Measurements from ENCODE around the gene CTNNBL1. TPM values are rescaled to one million over a fixed set of nuclear protein-coding genes. Genes with fewer than 3 reads are reported as not detected.

Gene CTNNBL1
- total and polyA plus RNA-seq, 2 of the 4 experiments (the other 2 are of a cell fraction) = 29.9 to 34.1 TPM

- CTCF ChIA-PET = no interaction called here
Observed at GRCh38 chr20:37711994-37712964, 18.4 kb downstream of the CTNNBL1 start.

More at GRCh38 chr20:37711994-37712964, 18.4 kb downstream of the CTNNBL1 start:
- H3K4me2 ChIP-seq (ENCODE audit: low read depth, low read length) = no peak overlapping the region
- no peak overlapping the region for H2BK5ac ChIP-seq (ENCODE audit: low read depth, low read length, poor library complexity, severe bottlenecking)
- H2BK20ac ChIP-seq (ENCODE audit: low read depth, low read length) = no peak overlapping the region
- H3K14ac ChIP-seq (replicated peaks; ENCODE audit: low read depth, low read length) = no peak overlapping the region
- no peaks in the 10 kb centered on the region for H3K9me3 ChIP-seq (ENCODE audit: control insufficient read depth, insufficient read depth, low read length)
- in situ Hi-C loops (cut with MboI; ENCODE audit: low sequenced_read_pairs) = no loop called here
- H3K23ac ChIP-seq (ENCODE audit: low read depth, low read length) = no peak overlapping the region
- dilution Hi-C loops (cut with HindIII; ENCODE audit: low sequenced_read_pairs, unreplicated experiment) = no loop called here
- no peak overlapping the region for H3K4me3 ChIP-seq (ENCODE audit: insufficient read depth, low read depth, low read length)
- ATAC-seq (ENCODE audit: low read depth) (no peak), DNase-seq (no peak)
- H3K9ac ChIP-seq (ENCODE audit: low read depth, low read length) = no peak overlapping the region
- no peak overlapping the region for H2AFZ ChIP-seq (replicated peaks; ENCODE audit: low read length, poor library complexity)
- no TSS peak for BruUV-seq (replicated peaks)
- WGBS, 2 experiments (ENCODE audit: extremely low coverage in 2 of 2, insufficient read length in 1 of 2) = 71% methylated on average over 2 of the region's 9 CpGs; no CpG with 5 or more reads in 1 of the 2 experiments
- peaks cover 6% of the 10 kb centered on the region; the same call in 1 of the 2 replicates for H3K9me1 ChIP-seq (ENCODE audit: insufficient read depth, low read length)
- no peak for TF ChIP-seq RAD21 (IDR thresholded peaks at IDR 0.05; ENCODE audit: low read length)
- no peak for TF ChIP-seq CHD1 (IDR thresholded peaks at IDR 0.05; ENCODE audit: low read depth, low read length)
- TF ChIP-seq SMC3 (IDR thresholded peaks at IDR 0.05; ENCODE audit: low read depth, low read length) = no peak
- TF ChIP-seq RFX5 (IDR thresholded peaks at IDR 0.05; ENCODE audit: low read depth, low read length) = no peak
- TF ChIP-seq MAZ (IDR thresholded peaks at IDR 0.05; ENCODE audit: borderline replicate concordance, low read depth, low read length) = no peak
- no peak for TF ChIP-seq ELK1 (IDR thresholded peaks at IDR 0.05; ENCODE audit: borderline replicate concordance, low read depth, low read length)
- TF ChIP-seq MAFK (IDR thresholded peaks at IDR 0.05; ENCODE audit: low read depth, low read length) = no peak
- no peak for TF ChIP-seq FOS (IDR thresholded peaks at IDR 0.05; ENCODE audit: low read depth, low read length)
- no peak for TF ChIP-seq MXI1 (IDR thresholded peaks at IDR 0.05; ENCODE audit: borderline replicate concordance, low read depth, low read length)
- no peak for TF ChIP-seq USF2 (IDR thresholded peaks at IDR 0.05; ENCODE audit: low read depth, low read length)
- no peak for TF ChIP-seq BHLHE40 (IDR thresholded peaks at IDR 0.05; ENCODE audit: low read depth, low read length)
- no peak for TF ChIP-seq RCOR1 (IDR thresholded peaks at IDR 0.05; ENCODE audit: insufficient replicate concordance, low read length)
- H3K18ac ChIP-seq (ENCODE audit: low read depth, low read length) = no peak overlapping the region
- H3K27me3 ChIP-seq (ENCODE audit: control insufficient read depth, insufficient read depth, low read length) = no peaks in the 10 kb centered on the region
- intact Hi-C loops (cut with micrococcal nuclease) = no loop called here
- no peak overlapping the region for H2AK5ac ChIP-seq (ENCODE audit: low read depth, low read length)
- H3K4ac ChIP-seq (ENCODE audit: low read depth, low read length) = no peak overlapping the region
- POLR2A ChIA-PET (ENCODE audit: unreplicated experiment) = no interaction called here
- no peak overlapping the region for H4K91ac ChIP-seq (ENCODE audit: insufficient read depth, low read depth, low read length)
- H4K8ac ChIP-seq (ENCODE audit: low read depth in 2 of 2, low read length in 2 of 2) = no peak overlapping the region
- H3K79me1 ChIP-seq (ENCODE audit: low read depth in 1 of 2, low read length in 2 of 2) = peaks cover 50 to 74% of the 10 kb centered on the region in 2 experiments
- no peak overlapping the region for H2BK120ac ChIP-seq (ENCODE audit: low read depth, low read length)
- H4K20me1 ChIP-seq (ENCODE audit: insufficient read depth, low read length) = peaks cover 30% of the 10 kb centered on the region; the same call in 1 of the 2 replicates
- no peak overlapping the region for H2AK9ac ChIP-seq (replicated peaks; ENCODE audit: low read depth, low read length, poor library complexity)
- H3K4me1 ChIP-seq (ENCODE audit: control insufficient read depth, insufficient read depth, low read length) = peaks cover 1% of the 10 kb centered on the region; the same call in 1 of the 2 replicates
- no peak overlapping the region for H3K27ac ChIP-seq (ENCODE audit: insufficient read depth, low read length)
- no peak overlapping the region for H4K5ac ChIP-seq (ENCODE audit: low read depth, low read length)
- H3K36me3 ChIP-seq (ENCODE audit: control insufficient read depth, insufficient read depth, low read length) = no peaks in the 10 kb centered on the region; the same call in 1 of the 2 replicates
- no peak overlapping the region for H2BK15ac ChIP-seq (ENCODE audit: low read depth, low read length)
- no peak overlapping the region for H3K56ac ChIP-seq (ENCODE audit: extremely low read depth, insufficient read depth, low read length)
